IMR-90 (cell line): ENCODE results near the gene COPA. TPM values are rescaled to one million over a fixed set of nuclear protein-coding genes. Genes with fewer than 3 reads are reported as not detected.

ENCODE experiments used
- ATAC-seq: fragments of 200-7000 bp; cut with Tn5 transposase; 2 replicates; pipeline ENCODE4 v1.9.1; 2020; ENCODE audit warnings: low read depth, mild to moderate bottlenecking, moderate library complexity
- BruUV-seq: library from RNA; stranded (reverse); fragments of 400-500 nt; replicated peaks from 2 replicates; lab custom pipeline; 2021; lab: Mats Ljungman, UMichigan
- CTCF ChIA-PET: fragments of 300-600 bp; formaldehyde crosslinking; extraction: SDS; loops from one replicate; lab custom pipeline; 2021; ENCODE audit warnings: antibody characterized with exemption; lab: Yijun Ruan, JAX
- POLR2A ChIA-PET: fragments of 300-600 bp; sonication (Branson Sonifier 250); formaldehyde crosslinking; loops from one replicate; lab custom pipeline; 2022; ENCODE audit warnings: antibody characterized with exemption; ENCODE audit not compliant: unreplicated experiment; lab: Charles Lee
- DNase-seq: peaks from one replicate; pipeline ENCODE4 v3.0.0; 2013
- H2AFZ ChIP-seq: replicated peaks from 2 replicates; pipeline ENCODE3; 2013; ENCODE audit warnings: low read length, mild to moderate bottlenecking; ENCODE audit not compliant: poor library complexity
- H2AK5ac ChIP-seq: 2 replicates; pipeline ENCODE4 v1.6.1; 2013; ENCODE audit warnings: low read depth, low read length, inconsistent platforms
- H2AK9ac ChIP-seq: replicated peaks from 2 replicates; pipeline ENCODE3; 2013; ENCODE audit warnings: mild to moderate bottlenecking, low read depth, low read length, moderate library complexity; ENCODE audit not compliant: poor library complexity
- H2BK120ac ChIP-seq: 2 replicates; pipeline ENCODE4 v1.6.1; 2013; ENCODE audit warnings: low read depth, low read length, inconsistent platforms
- H2BK15ac ChIP-seq: 3 replicates; pipeline ENCODE4 v1.6.1; 2013; ENCODE audit warnings: low read depth, low read length, inconsistent platforms
- H2BK20ac ChIP-seq: 2 replicates; pipeline ENCODE4 v1.6.1; 2013; ENCODE audit warnings: low read depth, mild to moderate bottlenecking, inconsistent platforms, low read length, moderate library complexity
- H2BK5ac ChIP-seq: 2 replicates; pipeline ENCODE4 v1.6.1; 2013; ENCODE audit warnings: mild to moderate bottlenecking, low read depth, low read length, inconsistent platforms; ENCODE audit not compliant: poor library complexity, severe bottlenecking
- H3K14ac ChIP-seq: replicated peaks from 2 replicates; pipeline ENCODE4 v1.6.1; 2013; ENCODE audit warnings: low read depth, low read length, inconsistent platforms
- H3K18ac ChIP-seq: 2 replicates; pipeline ENCODE4 v1.6.1; 2013; ENCODE audit warnings: low read depth, low read length, control low read depth
- H3K23ac ChIP-seq: 2 replicates; pipeline ENCODE4 v1.6.1; 2013; ENCODE audit warnings: low read depth, low read length, inconsistent platforms
- H3K27ac ChIP-seq: 2 replicates; pipeline ENCODE4 v1.5.1; 2013; ENCODE audit warnings: mild to moderate bottlenecking, control low read depth, low read length; ENCODE audit not compliant: insufficient read depth
- H3K27me3 ChIP-seq: 2 replicates; pipeline ENCODE4 v1.6.1; 2013; ENCODE audit warnings: low read length; ENCODE audit not compliant: control insufficient read depth, insufficient read depth
- H3K36me3 ChIP-seq: 2 replicates; pipeline ENCODE4 v1.6.1; 2013; ENCODE audit warnings: low read length, mixed read lengths; ENCODE audit not compliant: control insufficient read depth, insufficient read depth
- H3K4ac ChIP-seq: 2 replicates; pipeline ENCODE4 v1.6.1; 2013; ENCODE audit warnings: low read depth, low read length, inconsistent platforms
- H3K4me1 ChIP-seq: 2 replicates; pipeline ENCODE4 v1.6.1; 2013; ENCODE audit warnings: low read length, mixed read lengths; ENCODE audit not compliant: control insufficient read depth, insufficient read depth
- H3K4me2 ChIP-seq: 2 replicates; pipeline ENCODE4 v1.6.1; 2013; ENCODE audit warnings: low read depth, mild to moderate bottlenecking, control low read depth, low read length, moderate library complexity
- H3K4me3 ChIP-seq: 2 replicates; pipeline ENCODE4 v1.5.1; 2013; ENCODE audit warnings: low read depth, mild to moderate bottlenecking, control low read depth, low read length, moderate library complexity; ENCODE audit not compliant: insufficient read depth
- H3K56ac ChIP-seq: 2 replicates; pipeline ENCODE4 v1.6.1; 2013; ENCODE audit warnings: low read length, inconsistent platforms; ENCODE audit not compliant: insufficient read depth; ENCODE audit errors: extremely low read depth
- H3K79me1 ChIP-seq, 2 experiments: 2 replicates each; pipeline ENCODE4 v1.6.1; 2013; ENCODE audit warnings: low read length in 2 of 2, inconsistent platforms in 1 of 2, low read depth in 1 of 2
- H3K9ac ChIP-seq: 2 replicates; pipeline ENCODE4 v1.6.1; 2013; ENCODE audit warnings: low read depth, low read length, control low read depth
- H3K9me1 ChIP-seq: 2 replicates; pipeline ENCODE4 v1.6.1; 2013; ENCODE audit warnings: low read length, inconsistent platforms; ENCODE audit not compliant: insufficient read depth
- H3K9me3 ChIP-seq: 2 replicates; pipeline ENCODE4 v1.6.1; 2013; ENCODE audit warnings: low read length; ENCODE audit not compliant: control insufficient read depth, insufficient read depth
- H4K20me1 ChIP-seq: 2 replicates; pipeline ENCODE4 v1.6.1; 2013; ENCODE audit warnings: low read length, inconsistent platforms; ENCODE audit not compliant: insufficient read depth
- H4K5ac ChIP-seq: 2 replicates; pipeline ENCODE4 v1.6.1; 2013; ENCODE audit warnings: mild to moderate bottlenecking, low read depth, low read length, control low read depth
- H4K8ac ChIP-seq, 2 experiments: 2 replicates each; pipeline ENCODE4 v1.6.1; 2013; ENCODE audit warnings: low read depth in 2 of 2, low read length in 2 of 2, control low read depth in 1 of 2, inconsistent platforms in 1 of 2
- H4K91ac ChIP-seq: 2 replicates; pipeline ENCODE4 v1.6.1; 2013; ENCODE audit warnings: low read depth, low read length, inconsistent platforms; ENCODE audit not compliant: insufficient read depth
- ELK1 ChIP-seq: fragments of 150-350 bp; IDR thresholded peaks from 2 replicates; pipeline ENCODE4 v1.6.1; 2016; ENCODE audit warnings: low read depth, mild to moderate bottlenecking, low read length, moderate library complexity, borderline replicate concordance
- NFE2L2 ChIP-seq: fragments of 150-350 bp; IDR thresholded peaks from 2 replicates; pipeline ENCODE4 v1.6.1; 2016; ENCODE audit warnings: low read depth, mild to moderate bottlenecking, low read length
- WGBS, 2 experiments: methylation state at CpG; one replicate each; pipeline versions ENCODE4 v1.1.5 to v1.1.7; 2013; ENCODE audit warnings: missing lambda C conversion rate in 2 of 2; ENCODE audit not compliant: insufficient read length in 1 of 2; ENCODE audit errors: extremely low coverage in 2 of 2; 5-methylcytosine and 5-hydroxymethylcytosine counted together
- dilution Hi-C: fragments of 300-500 bp; cut with HindIII; formaldehyde crosslinking; loops from one replicate; pipeline ENCODE4 v1.14.3; 2018; ENCODE audit warnings: low sequenced_read_pairs; ENCODE audit not compliant: unreplicated experiment
- in situ Hi-C: fragments of 300-500 bp; cut with MboI; formaldehyde crosslinking; loops from 3 replicates; pipeline ENCODE4 v1.14.3; 2019; ENCODE audit warnings: low sequenced_read_pairs, inconsistent platforms, mixed read lengths
- intact Hi-C: fragments of 100-400 bp; cut with micrococcal nuclease; formaldehyde crosslinking; loops from 2 replicates; pipeline ENCODE4 v1.10.0; 2022
- polyA plus RNA-seq, 3 experiments: library from polyadenylated mRNA; depleted of rRNA; stranded (reverse); fragments of >200 nt; gene quantifications; 2 replicates each; pipeline ENCODE4 v1.2.3, GENCODE V29; 2012; ENCODE audit warnings: low replicate concordance in 1 of 3
- total RNA-seq: library from RNA; depleted of rRNA; stranded (reverse); fragments of >200 nt; gene quantifications from 2 replicates; pipeline ENCODE4 v1.2.3, GENCODE V29; 2012

The COPA gene
- total and polyA plus RNA-seq, 2 of the 4 experiments (the other 2 are of a cell fraction), result 204 to 436 TPM

- no peaks in the 10 kb centered on the region for H3K9me3 ChIP-seq
- no peak for ATAC-seq
- no peak overlapping the region for H2AFZ ChIP-seq
- TF ChIP-seq ELK1, result no peak
- TF ChIP-seq NFE2L2, result no peak
- H3K36me3 ChIP-seq, result peaks cover 9% of the 10 kb centered on the region
- no peak overlapping the region for H2AK9ac ChIP-seq
- H3K9me1 ChIP-seq, result no peaks in the 10 kb centered on the region
- no peak overlapping the region for H4K91ac ChIP-seq
- BruUV-seq, result no TSS peak
- H4K20me1 ChIP-seq, result peaks cover 23% of the 10 kb centered on the region
- H3K9ac ChIP-seq, result no peak overlapping the region
- H2BK20ac ChIP-seq, result no peak overlapping the region
- dilution Hi-C loops, result no loop called here
- no peak overlapping the region for H3K56ac ChIP-seq
- CTCF ChIA-PET, result no interaction called here
- H2BK15ac ChIP-seq, result no peak overlapping the region
- H3K14ac ChIP-seq, result no peak overlapping the region
- H4K5ac ChIP-seq, result no peak overlapping the region
- H3K27me3 ChIP-seq, result no peaks in the 10 kb centered on the region
- H3K23ac ChIP-seq, result no peak overlapping the region
- no peak overlapping the region for H4K8ac ChIP-seq
- POLR2A ChIA-PET, result no interaction called here
- H3K27ac ChIP-seq, result no peak overlapping the region
- H3K18ac ChIP-seq, result no peak overlapping the region
- DNase-seq, result no peak
- no peak overlapping the region for H3K4me3 ChIP-seq
- no peak overlapping the region for H2AK5ac ChIP-seq
- no peak overlapping the region for H2BK120ac ChIP-seq
- no peak overlapping the region for H3K4me2 ChIP-seq
- peaks cover 2% of the 10 kb centered on the region; the same call in 1 of the 2 replicates for H3K4me1 ChIP-seq
- H3K79me1 ChIP-seq, result peaks cover 23 to 47% of the 10 kb centered on the region in 2 experiments
- intact Hi-C loops, result loop anchor here (5.0 kb wide), 1 partner anchor 53 kb away; the partner anchor contains the start of gene CASQ1
- no peak overlapping the region for H3K4ac ChIP-seq
- H2BK5ac ChIP-seq, result no peak overlapping the region
- in situ Hi-C loops, result no loop called here
- no CpG with 5 or more reads among the region's 1 CpG for WGBS, 2 experiments
Measured at GRCh38 chr1:160245434-160245833, 97.6 kb downstream of the COPA start.
